Measurements from ENCODE around the gene PNMA8C.

DNA sequence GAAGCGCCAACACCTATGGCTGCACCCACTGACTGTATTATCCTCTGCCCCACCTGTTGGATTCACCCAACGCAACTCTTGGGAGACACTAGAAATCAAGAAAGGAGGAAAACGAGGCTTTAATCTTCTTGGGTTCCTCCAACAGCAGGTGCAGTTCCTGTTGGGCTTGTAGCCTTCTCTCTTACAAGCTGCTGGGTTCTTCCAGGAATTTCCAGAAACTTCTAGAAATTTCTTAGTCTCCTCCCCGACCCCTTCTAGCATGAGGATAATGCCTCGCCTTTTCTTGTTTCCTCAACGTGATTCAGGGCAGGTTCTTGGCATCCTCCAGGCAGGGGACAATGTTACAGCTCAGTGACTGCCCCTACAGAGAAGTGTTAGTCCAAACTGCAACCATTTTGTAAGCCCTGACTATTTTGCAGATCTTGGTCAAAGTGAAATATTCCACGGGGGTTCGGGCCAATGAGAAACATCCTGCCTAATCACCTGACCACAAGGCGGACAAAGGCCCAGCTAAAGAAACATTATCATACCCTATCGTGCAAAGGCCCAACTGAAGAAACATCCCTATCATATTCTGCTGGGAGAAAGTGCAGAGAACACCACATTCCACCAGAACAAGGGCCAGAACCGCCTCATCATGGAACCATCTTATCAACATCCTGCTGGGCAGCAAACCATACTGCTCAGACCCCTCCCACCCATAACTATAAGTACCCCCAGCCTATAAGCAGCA lies 43.2 kb upstream of the PNMA8C start:
- TF ChIP-seq CTCF (IDR thresholded peaks at IDR 0.05) = no peak
- TF ChIP-seq POLR2A (IDR thresholded peaks at IDR 0.05) = no peak
